Neural progenitor cell (in vitro differentiated cells): ENCODE measurements around the gene TRPM1. TPM values are rescaled to one million over a fixed set of nuclear protein-coding genes. Genes with fewer than 3 reads are reported as not detected.

Experiments
- DNase-seq: peaks from one replicate; pipeline ENCODE4 v3.0.0-alpha.2; 2016; ENCODE audit warnings: low spot score
- H2AFZ ChIP-seq: fragments of 200-600 bp; sonication (generic); replicated peaks from 2 replicates; pipeline ENCODE4 v1.6.1; 2016; ENCODE audit warnings: antibody characterized with exemption
- H3F3A ChIP-seq: fragments of 200-600 bp; sonication (generic); 2 replicates; pipeline ENCODE4 v1.6.1; 2016; ENCODE audit warnings: antibody characterized with exemption, low read depth
- H3K27ac ChIP-seq: fragments of 200-600 bp; sonication (generic); 2 replicates; pipeline ENCODE4 v1.5.1; 2016; ENCODE audit warnings: mild to moderate bottlenecking
- H3K27me3 ChIP-seq: fragments of 200-600 bp; sonication (generic); 2 replicates; pipeline ENCODE4 v1.6.1; 2016; ENCODE audit warnings: mild to moderate bottlenecking, moderate library complexity
- H3K36me3 ChIP-seq: fragments of 200-600 bp; sonication (generic); 2 replicates; pipeline ENCODE4 v1.5.1; 2016
- H3K4me1 ChIP-seq: fragments of 200-600 bp; sonication (generic); 2 replicates; pipeline ENCODE4 v1.6.1; 2016; ENCODE audit warnings: mixed run types
- H3K4me2 ChIP-seq: fragments of 200-600 bp; sonication (generic); 2 replicates; pipeline ENCODE4 v1.6.1; 2016
- H3K4me3 ChIP-seq: fragments of 200-600 bp; sonication (generic); 2 replicates; pipeline ENCODE4 v1.5.1; 2016
- H3K79me2 ChIP-seq: fragments of 200-600 bp; sonication (generic); 2 replicates; pipeline ENCODE4 v1.6.1; 2016; ENCODE audit warnings: low read depth
- H3K9ac ChIP-seq: fragments of 200-600 bp; sonication (generic); 2 replicates; pipeline ENCODE4 v1.6.1; 2016
- H3K9me3 ChIP-seq: fragments of 200-600 bp; sonication (generic); 2 replicates; pipeline ENCODE4 v1.5.1; 2016; ENCODE audit warnings: low read depth
- H4K20me1 ChIP-seq: fragments of 200-600 bp; sonication (generic); 2 replicates; pipeline ENCODE4 v1.6.1; 2016; ENCODE audit warnings: low read depth
- H3K27ac Mint-ChIP-seq: 3 replicates; pipeline ENCODE4 v1.8.0; 2021; ENCODE audit warnings: mixed read lengths
- H3K27me3 Mint-ChIP-seq: 2 replicates; pipeline ENCODE4 v1.8.0; 2022; ENCODE audit warnings: low read depth, mild to moderate bottlenecking, inconsistent platforms, moderate library complexity, mixed read lengths; ENCODE audit not compliant: insufficient read depth
- H3K36me3 Mint-ChIP-seq: 3 replicates; pipeline ENCODE4 v1.8.0; 2021; ENCODE audit warnings: mixed read lengths
- H3K4me1 Mint-ChIP-seq: 3 replicates; pipeline ENCODE4 v1.8.0; 2021; ENCODE audit warnings: mixed read lengths
- H3K4me3 Mint-ChIP-seq: 3 replicates; pipeline ENCODE4 v1.8.0; 2021; ENCODE audit warnings: mild to moderate bottlenecking, moderate library complexity, mixed read lengths
- H3K9me3 Mint-ChIP-seq: 3 replicates; pipeline ENCODE4 v1.8.0; 2020; ENCODE audit warnings: mixed read lengths
- EZH2 ChIP-seq: fragments of 200-600 bp; sonication (generic); IDR thresholded peaks from 2 replicates; pipeline ENCODE4 v1.6.1; 2017; ENCODE audit warnings: antibody characterized with exemption, mild to moderate bottlenecking, moderate library complexity
- EZH2phosphoT487 ChIP-seq: fragments of 200-600 bp; sonication (generic); IDR thresholded peaks from 2 replicates; pipeline ENCODE4 v1.6.1; 2017; ENCODE audit warnings: antibody characterized with exemption
- total RNA-seq: library from RNA; depleted of rRNA; stranded (reverse); fragments of >200 nt; gene quantifications from 2 replicates; pipeline ENCODE4 v1.2.3, GENCODE V29; 2015; ENCODE audit warnings: low replicate concordance
- TF ChIP-seq, protein P1 (sequence below): fragments of 200-600 bp; sonication (generic); IDR thresholded peaks from 2 replicates; pipeline ENCODE4 v1.5.1; 2017; ENCODE audit warnings: antibody characterized with exemption, mild to moderate bottlenecking

Gene TRPM1
- total RNA-seq, 1 donor from 2014 or later, result not detected

- no peak overlapping the region for H3K4me3 ChIP-seq
- H3K27ac ChIP-seq, result no peak overlapping the region
- H3K9ac ChIP-seq, result no peak overlapping the region
- no peak overlapping the region for H3K4me2 ChIP-seq
- H3K9me3 ChIP-seq, result no peaks in the 10 kb centered on the region
- no peak for TF ChIP-seq EZH2phosphoT487
- TF ChIP-seq, protein P1, sequence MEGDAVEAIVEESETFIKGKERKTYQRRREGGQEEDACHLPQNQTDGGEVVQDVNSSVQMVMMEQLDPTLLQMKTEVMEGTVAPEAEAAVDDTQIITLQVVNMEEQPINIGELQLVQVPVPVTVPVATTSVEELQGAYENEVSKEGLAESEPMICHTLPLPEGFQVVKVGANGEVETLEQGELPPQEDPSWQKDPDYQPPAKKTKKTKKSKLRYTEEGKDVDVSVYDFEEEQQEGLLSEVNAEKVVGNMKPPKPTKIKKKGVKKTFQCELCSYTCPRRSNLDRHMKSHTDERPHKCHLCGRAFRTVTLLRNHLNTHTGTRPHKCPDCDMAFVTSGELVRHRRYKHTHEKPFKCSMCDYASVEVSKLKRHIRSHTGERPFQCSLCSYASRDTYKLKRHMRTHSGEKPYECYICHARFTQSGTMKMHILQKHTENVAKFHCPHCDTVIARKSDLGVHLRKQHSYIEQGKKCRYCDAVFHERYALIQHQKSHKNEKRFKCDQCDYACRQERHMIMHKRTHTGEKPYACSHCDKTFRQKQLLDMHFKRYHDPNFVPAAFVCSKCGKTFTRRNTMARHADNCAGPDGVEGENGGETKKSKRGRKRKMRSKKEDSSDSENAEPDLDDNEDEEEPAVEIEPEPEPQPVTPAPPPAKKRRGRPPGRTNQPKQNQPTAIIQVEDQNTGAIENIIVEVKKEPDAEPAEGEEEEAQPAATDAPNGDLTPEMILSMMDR, result no peak
- no peak for TF ChIP-seq EZH2
- no peaks in the 10 kb centered on the region for H3K27me3 ChIP-seq
- no peak for DNase-seq
- Mint-ChIP-seq H3K27ac (no peak overlapping the region), H3K27me3 (peaks cover 2% of the 10 kb centered on the region), H3K36me3 (no peaks in the 10 kb centered on the region), H3K9me3 (no peaks in the 10 kb centered on the region), H3K4me1 (peaks cover 5% of the 10 kb centered on the region), H3K4me3 (peak overlapping the region; percentile 13)
- no peaks in the 10 kb centered on the region for H3K79me2 ChIP-seq
- peaks cover 6% of the 10 kb centered on the region for H3K4me1 ChIP-seq
- no peaks in the 10 kb centered on the region for H4K20me1 ChIP-seq
- H2AFZ ChIP-seq, result peak overlapping the region; percentile 12
- no peaks in the 10 kb centered on the region for H3K36me3 ChIP-seq
- H3F3A ChIP-seq, result no peaks in the 10 kb centered on the region
Measured at GRCh38 chr15:31025996-31026395, 75.5 kb downstream of the TRPM1 start.

DNA sequence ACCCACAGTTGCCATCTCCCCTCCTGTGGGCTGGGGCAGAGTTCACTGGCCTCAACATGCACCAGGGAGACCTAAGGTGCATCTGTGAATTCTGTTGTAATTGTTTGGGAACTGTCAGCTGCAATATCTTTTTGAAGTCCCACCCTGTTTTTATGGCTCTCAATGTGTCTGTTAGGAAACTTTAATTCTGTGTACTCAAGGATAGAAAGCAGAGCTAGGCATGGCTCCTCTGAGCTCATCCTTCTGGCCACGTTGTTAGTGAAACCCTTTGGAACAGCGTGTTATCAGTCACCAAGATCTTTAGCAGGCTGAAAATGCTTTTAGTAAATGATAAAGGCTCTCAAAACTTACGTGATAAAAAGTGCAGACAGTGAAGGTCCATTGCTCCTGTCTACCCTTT is 76.5 kb downstream of the TRPM1 start:
- no peaks in the 10 kb centered on the region for H3K9me3 ChIP-seq
- H3K4me2 ChIP-seq, result no peak overlapping the region
- H3K4me1 ChIP-seq, result peaks cover 6% of the 10 kb centered on the region
- Mint-ChIP-seq H3K36me3 (no peaks in the 10 kb centered on the region), H3K4me3 (no peak overlapping the region), H3K27ac (no peak overlapping the region), H3K27me3 (peaks cover 2% of the 10 kb centered on the region), H3K9me3 (no peaks in the 10 kb centered on the region), H3K4me1 (peaks cover 5% of the 10 kb centered on the region)
- no peak for DNase-seq
- H3K79me2 ChIP-seq, result no peaks in the 10 kb centered on the region
- no peaks in the 10 kb centered on the region for H3F3A ChIP-seq
- no peak for TF ChIP-seq EZH2
- TF ChIP-seq EZH2phosphoT487, result no peak
- TF ChIP-seq, protein P1, result no peak
- H3K27ac ChIP-seq, result no peak overlapping the region
- H3K36me3 ChIP-seq, result no peaks in the 10 kb centered on the region
- no peak overlapping the region for H2AFZ ChIP-seq
- H3K9ac ChIP-seq, result no peak overlapping the region
- no peaks in the 10 kb centered on the region for H4K20me1 ChIP-seq
- no peaks in the 10 kb centered on the region for H3K27me3 ChIP-seq
- H3K4me3 ChIP-seq, result no peak overlapping the region

DNA sequence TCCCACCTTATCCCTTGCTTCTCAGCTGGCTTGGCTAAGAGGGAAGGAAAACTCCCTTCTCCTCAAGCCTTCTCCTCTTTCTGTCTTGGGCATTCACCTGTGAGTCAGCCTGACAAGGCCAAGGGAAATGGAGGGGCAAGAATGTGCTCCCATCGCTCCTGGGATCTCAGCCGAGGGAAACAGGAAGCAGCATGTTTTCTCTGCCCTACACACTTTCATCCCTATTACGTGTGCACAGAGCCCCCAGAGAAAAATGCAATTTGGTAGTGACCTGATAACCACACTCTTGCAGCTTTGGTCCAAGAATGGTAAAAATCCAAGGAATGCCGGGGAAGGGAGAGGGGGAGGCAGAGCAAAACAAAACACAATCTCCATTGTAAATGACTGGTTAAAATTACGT is 77.2 kb downstream of the TRPM1 start:
- H3K4me3 ChIP-seq, result no peak overlapping the region
- peak; percentile 41 for DNase-seq
- H3K9me3 Mint-ChIP-seq, result no peaks in the 10 kb centered on the region
- no peaks in the 10 kb centered on the region for H3K9me3 ChIP-seq
- no peaks in the 10 kb centered on the region for H3K27me3 ChIP-seq
- H3K4me1 Mint-ChIP-seq, result peaks cover 5% of the 10 kb centered on the region
- H2AFZ ChIP-seq, result no peak overlapping the region
- H3K27ac Mint-ChIP-seq, result peak overlapping the region; percentile 21
- H3K36me3 Mint-ChIP-seq, result no peaks in the 10 kb centered on the region
- TF ChIP-seq, protein P1, result no peak
- no peak for TF ChIP-seq EZH2phosphoT487
- no peak for TF ChIP-seq EZH2
- no peaks in the 10 kb centered on the region for H3F3A ChIP-seq
- H3K9ac ChIP-seq, result no peak overlapping the region
- H3K4me2 ChIP-seq, result no peak overlapping the region
- H3K27me3 Mint-ChIP-seq, result peaks cover 2% of the 10 kb centered on the region
- H4K20me1 ChIP-seq, result no peaks in the 10 kb centered on the region
- H3K4me3 Mint-ChIP-seq, result no peak overlapping the region
- no peaks in the 10 kb centered on the region for H3K79me2 ChIP-seq
- H3K36me3 ChIP-seq, result no peaks in the 10 kb centered on the region
- no peak overlapping the region for H3K27ac ChIP-seq
- peaks cover 6% of the 10 kb centered on the region for H3K4me1 ChIP-seq

- no peaks in the 10 kb centered on the region for H3K9me3 ChIP-seq
- H3K27ac ChIP-seq, result no peak overlapping the region
- no peaks in the 10 kb centered on the region for H3K79me2 ChIP-seq
- Mint-ChIP-seq H3K36me3 (no peaks in the 10 kb centered on the region), H3K4me1 (peaks cover 5% of the 10 kb centered on the region), H3K27ac (no peak overlapping the region), H3K9me3 (no peaks in the 10 kb centered on the region), H3K4me3 (no peak overlapping the region), H3K27me3 (peaks cover 2% of the 10 kb centered on the region)
- no peak for DNase-seq
- peaks cover 6% of the 10 kb centered on the region for H3K4me1 ChIP-seq
- no peak for TF ChIP-seq EZH2
- TF ChIP-seq, protein P1, result no peak
- no peak for TF ChIP-seq EZH2phosphoT487
- no peak overlapping the region for H3K9ac ChIP-seq
- H3K4me3 ChIP-seq, result no peak overlapping the region
- no peak overlapping the region for H2AFZ ChIP-seq
- H3F3A ChIP-seq, result no peaks in the 10 kb centered on the region
- H4K20me1 ChIP-seq, result no peaks in the 10 kb centered on the region
- no peak overlapping the region for H3K4me2 ChIP-seq
- no peaks in the 10 kb centered on the region for H3K27me3 ChIP-seq
- no peaks in the 10 kb centered on the region for H3K36me3 ChIP-seq
Measured at GRCh38 chr15:31023841-31024240, 77.7 kb downstream of the TRPM1 start.
